GM19328 (cell line): ENCODE measurements around the gene SLC25A14.
A peak's percentile ranks its signal among the peaks of the same experiment; 100 is the strongest.
"Not testable (repeated sequence)": the region's sequence is repeated elsewhere in the genome, so short reads cannot be mapped to it uniquely, and the experiment has no call there.

ENCODE experiments used
- ATAC-seq: cut with Tn5 transposase; IDR thresholded peaks from one replicate; pipeline ENCODE4 v1.9.1; 2021; ENCODE audit warnings: mild to moderate bottlenecking, moderate library complexity; ENCODE audit not compliant: unreplicated experiment

Gene SLC25A14

GRCh38 chrX:130339408-130340222, at the start of gene SLC25A14:
SLC25A14 (plus strand) TSS chrX:130339919; CDS start chrX:130340279, 360 bp downstream.
- peak; percentile 93 for ATAC-seq

GRCh38 chrX:130295519-130296296, 44.0 kb upstream of the SLC25A14 start:
- ATAC-seq, result no peak

GRCh38 chrX:130296297-130296678, 43.4 kb upstream of the SLC25A14 start:
- no peak for ATAC-seq

- no peak for ATAC-seq
These were observed 43.0 kb upstream of the SLC25A14 start for GRCh38 chrX:130296743-130297142.

- no peak for ATAC-seq
These were observed 40.3 kb upstream of the SLC25A14 start for GRCh38 chrX:130299279-130300009.

- no peak for ATAC-seq
These were observed 39.8 kb upstream of the SLC25A14 start for GRCh38 chrX:130300010-130300282.

GRCh38 chrX:130301405-130301804, 38.3 kb upstream of the SLC25A14 start:
- ATAC-seq, result no peak

- ATAC-seq, result no peak
These were observed 37.7 kb upstream of the SLC25A14 start for GRCh38 chrX:130301977-130302376.

- ATAC-seq, result no peak
These were observed 34.9 kb upstream of the SLC25A14 start for GRCh38 chrX:130304587-130305368.

GRCh38 chrX:130319886-130320285, 19.8 kb upstream of the SLC25A14 start:
- ATAC-seq, result not testable (repeated sequence)

- ATAC-seq, result no peak
These were observed 18.2 kb upstream of the SLC25A14 start for GRCh38 chrX:130321550-130321949.

GRCh38 chrX:130330146-130330545, 9.6 kb upstream of the SLC25A14 start:
- ATAC-seq, result no peak

GRCh38 chrX:130330706-130331105, 9.0 kb upstream of the SLC25A14 start:
- no peak for ATAC-seq

- no peak for ATAC-seq
These were observed 3.2 kb upstream of the SLC25A14 start for GRCh38 chrX:130336531-130336930.

GRCh38 chrX:130338869-130339268, 850 bp upstream of the SLC25A14 start:
- not testable (repeated sequence) for ATAC-seq

GRCh38 chrX:130340271-130340670, 552 bp downstream of the SLC25A14 start:
- ATAC-seq, result no peak

GRCh38 chrX:130343411-130343810, 3.7 kb downstream of the SLC25A14 start:
- ATAC-seq, result no peak

- ATAC-seq, result no peak
These were observed 7.6 kb downstream of the SLC25A14 start for GRCh38 chrX:130347321-130347720.

- no peak for ATAC-seq
These were observed 11.8 kb downstream of the SLC25A14 start for GRCh38 chrX:130351567-130351966.

- ATAC-seq, result not testable (repeated sequence)
These were observed 12.3 kb downstream of the SLC25A14 start for GRCh38 chrX:130352050-130352449.

GRCh38 chrX:130376077-130376476, 36.4 kb downstream of the SLC25A14 start:
- ATAC-seq, result no peak
